DOHH2 (cell line): Measurements from ENCODE around the gene SSNA1.

Experiments used
- EZH2phosphoT487 ChIP-seq: fragments of 200-600 bp; sonication (generic); IDR thresholded peaks from 2 replicates; pipeline ENCODE4 v1.6.1; 2017; ENCODE audit warnings: borderline replicate concordance, mild to moderate bottlenecking, antibody characterized with exemption, low read length, moderate library complexity, mixed read lengths
- TF ChIP-seq, protein P1 (sequence below): fragments of 200-600 bp; sonication (generic); IDR thresholded peaks from one replicate; pipeline ENCODE4 v1.5.1; 2014; ENCODE audit warnings: antibody characterized with exemption, mild to moderate bottlenecking, low read depth, low read length; ENCODE audit not compliant: poor library complexity, severe bottlenecking

DNA sequence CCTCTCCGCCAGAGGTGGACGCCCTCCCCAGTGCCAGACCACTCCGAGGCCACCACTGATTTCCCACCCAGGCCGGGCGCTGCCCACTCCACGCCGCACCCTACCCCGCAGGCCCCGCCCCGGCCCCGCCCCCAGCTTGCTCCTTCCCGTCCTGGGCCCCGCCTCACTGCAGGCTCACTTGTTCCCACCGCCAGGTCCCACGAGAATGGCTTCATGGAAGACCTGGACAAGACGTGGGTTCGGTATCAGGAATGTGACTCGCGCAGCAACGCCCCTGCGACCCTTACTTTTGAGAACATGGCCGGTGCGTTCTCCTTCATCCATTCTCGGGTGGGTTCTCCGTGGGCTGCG is 25.1 kb upstream of the SSNA1 start:
- TF ChIP-seq, protein P1, sequence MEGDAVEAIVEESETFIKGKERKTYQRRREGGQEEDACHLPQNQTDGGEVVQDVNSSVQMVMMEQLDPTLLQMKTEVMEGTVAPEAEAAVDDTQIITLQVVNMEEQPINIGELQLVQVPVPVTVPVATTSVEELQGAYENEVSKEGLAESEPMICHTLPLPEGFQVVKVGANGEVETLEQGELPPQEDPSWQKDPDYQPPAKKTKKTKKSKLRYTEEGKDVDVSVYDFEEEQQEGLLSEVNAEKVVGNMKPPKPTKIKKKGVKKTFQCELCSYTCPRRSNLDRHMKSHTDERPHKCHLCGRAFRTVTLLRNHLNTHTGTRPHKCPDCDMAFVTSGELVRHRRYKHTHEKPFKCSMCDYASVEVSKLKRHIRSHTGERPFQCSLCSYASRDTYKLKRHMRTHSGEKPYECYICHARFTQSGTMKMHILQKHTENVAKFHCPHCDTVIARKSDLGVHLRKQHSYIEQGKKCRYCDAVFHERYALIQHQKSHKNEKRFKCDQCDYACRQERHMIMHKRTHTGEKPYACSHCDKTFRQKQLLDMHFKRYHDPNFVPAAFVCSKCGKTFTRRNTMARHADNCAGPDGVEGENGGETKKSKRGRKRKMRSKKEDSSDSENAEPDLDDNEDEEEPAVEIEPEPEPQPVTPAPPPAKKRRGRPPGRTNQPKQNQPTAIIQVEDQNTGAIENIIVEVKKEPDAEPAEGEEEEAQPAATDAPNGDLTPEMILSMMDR, result no peak
- TF ChIP-seq EZH2phosphoT487, result no peak
